Colonic mucosa (tissue), 4 donors: ENCODE results near the gene ARL2BP. TPM values are rescaled to one million over a fixed set of nuclear protein-coding genes. Genes with fewer than 3 reads are reported as not detected.
A peak's percentile ranks its signal among the peaks of the same experiment; 100 is the strongest.

Experiments used
- DNase-seq: peaks from one replicate; pipeline ENCODE4 v3.0.0-alpha.2; 2020
- H3K27ac ChIP-seq: fragments of 200-600 bp; one replicate; pipeline ENCODE4 v1.8.0; 2021
- H3K27me3 ChIP-seq: fragments of 200-600 bp; one replicate; pipeline ENCODE4 v1.8.0; 2021
- H3K36me3 ChIP-seq: fragments of 200-600 bp; one replicate; pipeline ENCODE4 v1.8.0; 2021
- H3K4me1 ChIP-seq: fragments of 200-600 bp; one replicate; pipeline ENCODE4 v1.8.0; 2021; ENCODE audit warnings: mild to moderate bottlenecking
- H3K4me3 ChIP-seq: fragments of 200-600 bp; one replicate; pipeline ENCODE4 v1.8.0; 2021
- H3K9ac ChIP-seq, 2 donors: one replicate each; pipeline ENCODE4 v1.7.0; 2013; ENCODE audit warnings: control low read depth in 2 of 2, low read depth in 2 of 2, low read length in 2 of 2
- H3K9me3 ChIP-seq: fragments of 200-600 bp; one replicate; pipeline ENCODE4 v1.8.0; 2021
- intact Hi-C: fragments of 100-400 bp; cut with DNase I; formaldehyde crosslinking; loops from one replicate; pipeline ENCODE4 v1.14.1; 2022
- total RNA-seq, 2 donors: library from RNA; stranded (reverse); fragmentation: NEBNext Ultra II Directional in 1 of 2; extraction: Animal tissue kit (Norgen Biotek cat#: 25700) in 1 of 2; gene quantifications; one replicate each; pipeline ENCODE4 v1.2.1, GENCODE V29; 2021
- TF ChIP-seq, protein P1 (sequence below): fragments of 200-600 bp; IDR thresholded peaks from one replicate; pipeline ENCODE4 v1.8.0; 2022; ENCODE audit warnings: antibody characterized with exemption, mild to moderate bottlenecking
- donor health status: healthy.
- donor health status: DM: no; HTN: no; CAD: no.
- donor health status: DM: no; HTN: no; CAD: no.

ARL2BP gene
- total RNA-seq, 2 donors from 2014 or later, result 28.6 to 32.7 TPM

GRCh38 chr16:57301126-57301817, 56.2 kb downstream of the ARL2BP start:
- intact Hi-C loops, result loop anchor here (5.0 kb wide), 1 partner anchor 216 kb away; no protein-coding TSS in a partner anchor
- peak; percentile 45 for DNase-seq
- Histone ChIP-seq H3K36me3 (no peaks in the 10 kb centered on the region), H3K9me3 (no peaks in the 10 kb centered on the region), H3K4me1 (peaks cover 10% of the 10 kb centered on the region), H3K27ac (no peak overlapping the region), H3K9ac (no peak overlapping the region), H3K27me3 (no peaks in the 10 kb centered on the region), H3K4me3 (no peak overlapping the region)
- TF ChIP-seq, protein P1, sequence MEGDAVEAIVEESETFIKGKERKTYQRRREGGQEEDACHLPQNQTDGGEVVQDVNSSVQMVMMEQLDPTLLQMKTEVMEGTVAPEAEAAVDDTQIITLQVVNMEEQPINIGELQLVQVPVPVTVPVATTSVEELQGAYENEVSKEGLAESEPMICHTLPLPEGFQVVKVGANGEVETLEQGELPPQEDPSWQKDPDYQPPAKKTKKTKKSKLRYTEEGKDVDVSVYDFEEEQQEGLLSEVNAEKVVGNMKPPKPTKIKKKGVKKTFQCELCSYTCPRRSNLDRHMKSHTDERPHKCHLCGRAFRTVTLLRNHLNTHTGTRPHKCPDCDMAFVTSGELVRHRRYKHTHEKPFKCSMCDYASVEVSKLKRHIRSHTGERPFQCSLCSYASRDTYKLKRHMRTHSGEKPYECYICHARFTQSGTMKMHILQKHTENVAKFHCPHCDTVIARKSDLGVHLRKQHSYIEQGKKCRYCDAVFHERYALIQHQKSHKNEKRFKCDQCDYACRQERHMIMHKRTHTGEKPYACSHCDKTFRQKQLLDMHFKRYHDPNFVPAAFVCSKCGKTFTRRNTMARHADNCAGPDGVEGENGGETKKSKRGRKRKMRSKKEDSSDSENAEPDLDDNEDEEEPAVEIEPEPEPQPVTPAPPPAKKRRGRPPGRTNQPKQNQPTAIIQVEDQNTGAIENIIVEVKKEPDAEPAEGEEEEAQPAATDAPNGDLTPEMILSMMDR, result no peak

Other genes starting within 250 kb of the ARL2BP start
- gene CPNE2, start 152.7 kb upstream of the ARL2BP start, total RNA-seq, result 10 to 100 TPM; 38.6 to 53.3 TPM
- 100 to 1,000 TPM in 1 of 2 donors, 10 to 100 TPM in 1; 80.9 to 108 TPM for gene PSME3IP1, start 59.2 kb upstream of the ARL2BP start, total RNA-seq
- gene RSPRY1, start 58.9 kb upstream of the ARL2BP start, total RNA-seq, result 10 to 100 TPM; 33.7 to 51.0 TPM
- 10 to 100 TPM; 11.6 to 16.7 TPM for gene PLLP, start 39.4 kb downstream of the ARL2BP start, total RNA-seq
- gene CCL22, start 113.5 kb downstream of the ARL2BP start, total RNA-seq, result 1 to 10 TPM in 1 of 2 donors, under 1 TPM in 1; 0.24 to 1.7 TPM
- gene CX3CL1, start 127.2 kb downstream of the ARL2BP start, total RNA-seq, result 1 to 10 TPM; 1.8 to 4.6 TPM
- not detected for gene CCL17, start 159.5 kb downstream of the ARL2BP start, total RNA-seq
- gene CIAPIN1, start 202.1 kb downstream of the ARL2BP start, total RNA-seq, result 10 to 100 TPM; 54.9 to 67.4 TPM
- 100 to 1,000 TPM; 104 to 125 TPM for gene COQ9, start 202.2 kb downstream of the ARL2BP start, total RNA-seq
- 10 to 100 TPM; 55.7 to 56.0 TPM for gene POLR2C, start 217.4 kb downstream of the ARL2BP start, total RNA-seq
- 100 to 1,000 TPM; 121 to 141 TPM for gene DOK4, start 241.2 kb downstream of the ARL2BP start, total RNA-seq